NCI-H2107 (cell line): ENCODE measurements around the gene CDH23.

Experiments used
- DNase-seq: peaks from one replicate; lab custom pipeline; 2025; lab: John Stamatoyannopoulos, UW

Gene CDH23

GRCh38 chr10:71605263-71605962 is 208.7 kb downstream of the CDH23 start:
- no peak for DNase-seq

- DNase-seq = no peak
Measured at GRCh38 chr10:71606257-71607081, 209.7 kb downstream of the CDH23 start.

- DNase-seq = no peak
Measured at GRCh38 chr10:71607082-71607443, 210.3 kb downstream of the CDH23 start.

- peak; percentile 12 for DNase-seq
Measured at GRCh38 chr10:71608819-71609768, 212.4 kb downstream of the CDH23 start.

- DNase-seq = no peak
Measured at GRCh38 chr10:71610651-71611050, 213.9 kb downstream of the CDH23 start.

- DNase-seq = no peak
Measured at GRCh38 chr10:71611131-71611530, 214.4 kb downstream of the CDH23 start.

- DNase-seq = no peak
Measured at GRCh38 chr10:71611709-71612422, 215.1 kb downstream of the CDH23 start.

GRCh38 chr10:71613261-71613777 is 216.6 kb downstream of the CDH23 start:
- DNase-seq = no peak

GRCh38 chr10:71613877-71614276 is 217.2 kb downstream of the CDH23 start:
- DNase-seq = no peak

GRCh38 chr10:71614946-71615345 is 218.2 kb downstream of the CDH23 start:
- DNase-seq = no peak

GRCh38 chr10:71615538-71616329 is 219.0 kb downstream of the CDH23 start:
- DNase-seq = no peak

- DNase-seq = no peak
Measured at GRCh38 chr10:71616817-71617654, 220.3 kb downstream of the CDH23 start.

GRCh38 chr10:71618176-71618575 is 221.5 kb downstream of the CDH23 start:
- no peak for DNase-seq

- DNase-seq = no peak
Measured at GRCh38 chr10:71618598-71618997, 221.9 kb downstream of the CDH23 start.

GRCh38 chr10:71620642-71621041 is 223.9 kb downstream of the CDH23 start:
- DNase-seq = no peak

GRCh38 chr10:71621231-71622153 is 224.8 kb downstream of the CDH23 start:
- no peak for DNase-seq

- DNase-seq = no peak
Measured at GRCh38 chr10:71622154-71622526, 225.4 kb downstream of the CDH23 start.

GRCh38 chr10:71622616-71623015 is 225.9 kb downstream of the CDH23 start:
- no peak for DNase-seq
